GM06990 (cell line): ENCODE results near the gene WNT9A.

Experiments used
- DNase-seq: peaks from one replicate; pipeline ENCODE4 v3.0.0-alpha.2; 2011; ENCODE audit not compliant: insufficient read length; ENCODE audit errors: extremely low read depth
- H3K27me3 ChIP-seq: replicated peaks from 2 replicates; pipeline ENCODE4 v1.6.0; 2011; ENCODE audit warnings: low read length; ENCODE audit not compliant: control insufficient read depth, insufficient read depth
- H3K36me3 ChIP-seq: 2 replicates; pipeline ENCODE4 v1.5.1; 2011; ENCODE audit warnings: low read length; ENCODE audit not compliant: control insufficient read depth, insufficient read depth
- H3K4me3 ChIP-seq: replicated peaks from 2 replicates; pipeline ENCODE4 v1.5.1; 2011; ENCODE audit warnings: low read depth, mild to moderate bottlenecking, control low read depth, low read length
- TF ChIP-seq, protein P1 (sequence below): IDR thresholded peaks from 2 replicates; pipeline ENCODE4 v1.5.1; 2011; ENCODE audit warnings: low read length, control low read depth, mild to moderate bottlenecking, inconsistent platforms; ENCODE audit not compliant: insufficient read depth, poor library complexity, severe bottlenecking

Gene WNT9A

GRCh38 chr1:227947386-227947675, 401 bp downstream of the WNT9A start:
- DNase-seq: no peak
- TF ChIP-seq, protein P1, sequence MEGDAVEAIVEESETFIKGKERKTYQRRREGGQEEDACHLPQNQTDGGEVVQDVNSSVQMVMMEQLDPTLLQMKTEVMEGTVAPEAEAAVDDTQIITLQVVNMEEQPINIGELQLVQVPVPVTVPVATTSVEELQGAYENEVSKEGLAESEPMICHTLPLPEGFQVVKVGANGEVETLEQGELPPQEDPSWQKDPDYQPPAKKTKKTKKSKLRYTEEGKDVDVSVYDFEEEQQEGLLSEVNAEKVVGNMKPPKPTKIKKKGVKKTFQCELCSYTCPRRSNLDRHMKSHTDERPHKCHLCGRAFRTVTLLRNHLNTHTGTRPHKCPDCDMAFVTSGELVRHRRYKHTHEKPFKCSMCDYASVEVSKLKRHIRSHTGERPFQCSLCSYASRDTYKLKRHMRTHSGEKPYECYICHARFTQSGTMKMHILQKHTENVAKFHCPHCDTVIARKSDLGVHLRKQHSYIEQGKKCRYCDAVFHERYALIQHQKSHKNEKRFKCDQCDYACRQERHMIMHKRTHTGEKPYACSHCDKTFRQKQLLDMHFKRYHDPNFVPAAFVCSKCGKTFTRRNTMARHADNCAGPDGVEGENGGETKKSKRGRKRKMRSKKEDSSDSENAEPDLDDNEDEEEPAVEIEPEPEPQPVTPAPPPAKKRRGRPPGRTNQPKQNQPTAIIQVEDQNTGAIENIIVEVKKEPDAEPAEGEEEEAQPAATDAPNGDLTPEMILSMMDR: no peak
- peak overlapping the region; percentile 11 for H3K4me3 ChIP-seq
- peaks cover 1% of the 10 kb centered on the region for H3K27me3 ChIP-seq
- no peaks in the 10 kb centered on the region for H3K36me3 ChIP-seq

- peak overlapping the region; percentile 27; the same call in 1 of the 2 replicates for H3K4me3 ChIP-seq
Measured at GRCh38 chr1:227946624-227947385, 927 bp downstream of the WNT9A start.

DNA sequence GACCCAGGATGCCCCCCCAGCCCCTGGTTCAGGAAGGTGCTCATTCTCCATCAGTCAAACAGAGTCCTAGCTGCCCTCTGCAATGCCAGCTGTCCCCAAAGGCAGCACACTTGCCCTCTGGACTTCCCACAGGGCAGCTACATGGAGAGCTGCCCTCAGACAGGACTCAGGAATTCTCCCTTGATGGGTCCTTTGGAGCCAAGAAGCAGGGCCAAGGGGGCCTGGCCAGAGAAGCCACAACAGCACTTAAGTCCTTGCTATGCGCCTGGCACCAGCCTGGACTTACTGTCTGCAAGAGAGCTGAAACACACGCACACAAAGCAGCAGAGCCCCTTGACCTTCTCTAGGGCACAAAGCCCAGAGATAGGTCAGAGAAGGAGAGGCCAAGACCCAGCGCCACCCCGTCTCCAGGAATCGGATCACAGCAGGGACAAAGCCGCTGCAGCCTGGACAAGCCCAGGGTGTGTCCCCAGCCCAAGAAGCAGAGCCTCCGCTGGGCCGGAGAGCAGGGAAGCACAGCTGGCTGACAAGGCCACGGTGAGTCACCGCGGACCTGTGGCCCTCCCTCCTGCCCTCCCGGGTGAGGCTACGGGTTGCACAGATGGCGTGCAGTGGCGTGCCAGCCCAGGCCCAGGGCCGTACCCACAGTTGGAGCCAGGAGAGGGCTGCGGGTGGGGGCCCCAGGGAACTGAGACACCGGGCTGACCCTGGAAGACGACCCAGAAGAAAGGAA, 1.7 kb downstream of the WNT9A start:
- Histone ChIP-seq H3K4me3 (no peak overlapping the region), H3K27me3 (peaks cover 1% of the 10 kb centered on the region), H3K36me3 (no peaks in the 10 kb centered on the region)
- TF ChIP-seq, protein P1: no peak
- DNase-seq: no peak

More at GRCh38 chr1:227946624-227947385, 927 bp downstream of the WNT9A start:
- H3K36me3 ChIP-seq: no peaks in the 10 kb centered on the region
- DNase-seq: peak; percentile 47
- TF ChIP-seq, protein P1: peak; percentile 57
- H3K27me3 ChIP-seq: peaks cover 1% of the 10 kb centered on the region

DNA sequence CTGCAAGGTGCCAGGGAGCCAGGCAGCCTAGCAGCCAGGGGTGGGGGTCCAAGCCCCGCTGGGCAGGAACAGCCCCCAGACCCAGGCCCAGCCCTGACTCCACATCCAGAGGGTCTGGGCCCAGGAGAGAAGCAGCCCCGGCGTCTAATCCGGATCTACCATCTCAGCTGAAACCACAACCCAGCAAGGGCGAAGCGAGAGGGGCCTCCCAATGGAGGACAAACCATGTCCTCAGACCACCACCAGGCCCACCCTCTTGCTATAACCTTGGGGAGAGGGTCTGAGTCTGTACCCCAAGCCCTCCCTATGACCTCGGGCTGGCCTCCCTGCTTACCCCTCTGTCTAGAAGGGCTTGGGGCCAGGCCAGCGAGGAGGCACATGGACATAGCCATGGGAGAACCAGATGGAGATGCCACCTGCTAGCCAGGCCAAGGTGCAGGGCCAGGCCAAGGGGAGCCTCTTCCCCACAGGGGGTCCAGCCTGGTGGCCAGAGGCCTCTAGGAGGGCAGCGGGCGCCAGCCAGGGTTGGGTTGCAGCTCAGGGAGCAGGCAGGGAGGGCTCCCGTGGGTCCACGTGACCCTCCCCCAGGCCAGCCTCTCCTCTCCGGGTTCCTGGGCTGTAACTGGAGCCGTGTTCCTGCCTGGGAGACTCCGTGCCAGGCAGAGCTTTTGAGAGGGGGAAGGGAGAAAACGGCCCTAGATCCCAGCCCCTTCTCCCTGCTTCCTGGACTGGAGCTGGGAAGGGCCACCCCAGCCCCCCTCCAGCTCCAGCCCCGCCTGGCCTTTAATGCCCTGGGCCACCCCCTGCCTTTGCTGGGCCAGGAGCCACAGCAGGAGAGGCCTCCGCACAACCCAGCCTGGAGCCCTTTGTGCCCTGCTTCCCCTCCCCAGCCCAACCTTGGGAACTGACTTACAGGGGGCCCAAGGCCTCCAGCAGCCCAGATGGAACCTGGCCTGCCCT, 2.5 kb downstream of the WNT9A start:
- DNase-seq: no peak
- TF ChIP-seq, protein P1: no peak
- Histone ChIP-seq H3K4me3 (no peak overlapping the region), H3K36me3 (no peaks in the 10 kb centered on the region), H3K27me3 (peaks cover 1% of the 10 kb centered on the region)

- H3K27me3 ChIP-seq: peaks cover 1% of the 10 kb centered on the region
- TF ChIP-seq, protein P1: no peak
- H3K4me3 ChIP-seq: no peak overlapping the region
- no peak for DNase-seq
- H3K36me3 ChIP-seq: no peaks in the 10 kb centered on the region
Measured at GRCh38 chr1:227944090-227944930, 3.4 kb downstream of the WNT9A start.
